Activated CD8-positive, alpha-beta memory T cell treated with anti-CD3 and anti-CD28 coated beads for 1 hour (primary cell): Measurements from ENCODE around the gene VSX2.
"Not testable (repeated sequence)": the region's sequence is repeated elsewhere in the genome, so short reads cannot be mapped to it uniquely, and the experiment has no call there.

Source experiments
- DNase-seq, 2 donors: peaks; one replicate each; pipeline ENCODE4 v3.0.0-alpha.2; 2020; ENCODE audit warnings: low read depth in 1 of 2; ENCODE audit errors: extremely low read depth in 1 of 2

The VSX2 gene

DNA sequence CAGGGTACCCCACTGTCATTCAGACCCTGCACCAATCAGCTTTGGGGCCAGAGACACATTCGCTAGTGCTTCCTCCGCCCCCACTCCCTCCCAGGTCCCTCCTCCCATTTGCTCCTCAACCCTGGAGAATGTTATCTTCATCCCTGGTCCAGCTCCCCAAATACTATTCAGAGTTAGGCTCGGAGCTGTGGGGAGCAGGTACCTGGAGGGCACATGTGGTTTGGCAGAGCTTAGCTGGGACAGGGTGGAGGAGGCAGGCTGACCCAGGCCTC is 19.5 kb downstream of the VSX2 start:
- no peak for DNase-seq

DNA sequence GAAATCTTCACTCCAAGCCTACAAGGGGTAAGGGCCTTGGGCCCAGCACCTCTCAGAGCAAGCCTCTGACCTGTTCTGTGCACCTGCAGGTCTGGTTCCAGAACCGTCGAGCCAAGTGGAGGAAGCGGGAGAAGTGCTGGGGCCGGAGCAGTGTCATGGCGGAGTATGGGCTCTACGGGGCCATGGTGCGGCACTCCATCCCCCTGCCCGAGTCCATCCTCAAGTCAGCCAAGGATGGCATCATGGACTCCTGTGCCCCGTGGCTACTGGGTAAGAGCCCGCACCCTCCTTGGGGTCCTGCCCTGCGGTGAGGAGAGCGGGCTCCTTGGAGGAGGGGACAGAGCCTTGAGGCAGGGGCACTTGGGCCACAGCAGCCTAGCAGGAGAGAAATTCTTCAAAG is 20.3 kb downstream of the VSX2 start:
- DNase-seq = no peak

DNA sequence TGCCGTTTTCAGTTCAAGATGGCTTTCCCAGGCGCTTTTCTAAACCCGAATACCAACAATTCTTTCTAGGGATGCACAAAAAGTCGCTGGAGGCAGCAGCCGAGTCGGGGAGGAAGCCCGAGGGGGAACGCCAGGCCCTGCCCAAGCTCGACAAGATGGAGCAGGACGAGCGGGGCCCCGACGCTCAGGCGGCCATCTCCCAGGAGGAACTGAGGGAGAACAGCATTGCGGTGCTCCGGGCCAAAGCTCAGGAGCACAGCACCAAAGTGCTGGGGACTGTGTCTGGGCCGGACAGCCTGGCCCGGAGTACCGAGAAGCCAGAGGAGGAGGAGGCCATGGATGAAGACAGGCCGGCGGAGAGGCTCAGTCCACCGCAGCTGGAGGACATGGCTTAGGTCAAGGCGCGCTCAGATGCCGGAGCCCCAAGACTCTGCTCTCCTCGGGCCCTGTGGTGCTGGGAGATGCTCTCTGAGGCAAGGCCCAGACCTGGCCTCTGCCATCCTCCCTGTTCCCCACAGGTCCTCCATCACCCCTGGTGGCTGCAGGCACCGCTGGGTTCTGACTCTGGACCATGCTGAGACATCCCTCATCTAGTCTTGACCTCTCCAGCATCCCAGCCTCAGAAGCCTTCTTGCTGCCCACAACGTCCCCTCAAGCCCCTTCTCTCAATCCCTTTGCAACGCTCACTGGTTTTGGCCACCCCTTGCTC is 21.4 kb downstream of the VSX2 start:
- no peak for DNase-seq

DNA sequence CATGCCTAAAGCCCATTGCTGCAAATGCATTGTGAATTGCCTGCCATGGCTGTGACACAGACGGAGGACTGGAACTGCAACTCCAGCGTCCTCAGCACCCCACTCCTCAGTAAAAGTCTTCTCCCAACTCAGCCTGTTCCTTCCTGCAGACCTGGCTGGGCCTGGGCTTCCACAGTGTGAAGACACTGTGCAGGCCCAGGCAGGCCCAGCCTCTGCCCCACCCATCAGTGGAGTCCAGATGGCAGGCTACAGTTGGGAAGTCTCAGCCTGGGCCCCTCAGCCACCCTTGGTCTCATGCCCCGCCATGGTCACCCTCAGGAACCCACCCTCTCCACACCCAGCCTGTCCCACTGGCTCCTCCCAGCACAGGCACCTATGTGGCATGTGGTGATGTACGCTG is 22.0 kb downstream of the VSX2 start:
- DNase-seq = no peak

DNA sequence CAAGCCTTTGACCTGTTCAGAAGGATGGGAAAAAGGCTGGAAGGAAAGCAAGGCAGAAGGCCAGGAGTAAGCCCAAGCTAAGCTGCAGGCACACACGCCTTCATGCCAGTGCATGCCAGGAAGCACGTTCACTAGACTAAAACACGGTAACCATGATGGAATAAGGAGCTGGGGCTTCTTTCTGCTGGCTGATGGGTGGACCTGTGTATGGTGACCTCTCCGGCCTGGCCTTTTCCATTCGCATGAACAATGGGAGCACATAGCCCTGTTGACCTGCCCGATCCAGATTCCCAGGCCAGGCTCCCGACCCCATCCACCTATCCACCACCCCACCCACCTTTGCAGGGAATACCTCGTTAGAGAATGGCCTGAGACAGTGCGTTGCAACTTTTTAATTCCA is 22.8 kb downstream of the VSX2 start:
- DNase-seq = no peak

DNA sequence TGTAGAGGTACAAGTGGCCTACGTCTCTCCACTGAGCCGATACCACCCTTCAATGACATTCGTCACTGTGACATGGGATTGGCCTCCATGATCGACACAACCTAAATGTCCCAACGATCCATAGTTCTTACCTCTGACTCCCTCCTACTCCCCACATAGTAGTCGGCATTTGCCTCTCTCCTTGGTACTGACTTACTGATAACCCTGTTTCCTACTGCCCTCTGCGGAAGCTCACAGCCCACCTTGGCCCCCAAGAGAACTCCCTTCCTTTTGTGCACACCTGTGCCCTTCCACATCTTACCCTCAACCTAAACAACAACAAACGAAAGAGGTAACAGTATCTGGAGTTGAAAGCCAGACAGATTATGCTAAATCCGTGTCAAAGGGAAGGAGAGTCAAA is 23.9 kb downstream of the VSX2 start:
- DNase-seq = no peak

DNA sequence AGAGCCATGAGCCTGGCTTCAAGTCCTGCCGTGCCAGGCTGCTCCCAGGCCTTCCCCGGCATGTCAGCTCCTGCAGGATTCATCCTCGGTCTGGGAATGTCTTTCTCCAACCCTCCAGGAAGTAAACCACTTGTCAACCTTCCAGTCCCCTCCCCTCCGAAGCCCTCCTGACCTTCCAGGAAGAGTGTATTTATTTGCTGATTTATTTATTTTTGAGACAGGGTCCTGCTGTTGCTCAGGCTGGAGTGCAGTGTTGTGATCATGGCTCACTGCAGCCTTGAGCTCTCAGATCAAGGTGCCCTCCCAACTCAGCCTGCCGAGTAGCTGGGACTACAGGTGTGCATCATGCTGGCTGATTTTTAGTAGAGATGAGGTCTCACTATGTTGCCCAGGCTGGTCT is 24.7 kb downstream of the VSX2 start:
- DNase-seq = no peak

DNA sequence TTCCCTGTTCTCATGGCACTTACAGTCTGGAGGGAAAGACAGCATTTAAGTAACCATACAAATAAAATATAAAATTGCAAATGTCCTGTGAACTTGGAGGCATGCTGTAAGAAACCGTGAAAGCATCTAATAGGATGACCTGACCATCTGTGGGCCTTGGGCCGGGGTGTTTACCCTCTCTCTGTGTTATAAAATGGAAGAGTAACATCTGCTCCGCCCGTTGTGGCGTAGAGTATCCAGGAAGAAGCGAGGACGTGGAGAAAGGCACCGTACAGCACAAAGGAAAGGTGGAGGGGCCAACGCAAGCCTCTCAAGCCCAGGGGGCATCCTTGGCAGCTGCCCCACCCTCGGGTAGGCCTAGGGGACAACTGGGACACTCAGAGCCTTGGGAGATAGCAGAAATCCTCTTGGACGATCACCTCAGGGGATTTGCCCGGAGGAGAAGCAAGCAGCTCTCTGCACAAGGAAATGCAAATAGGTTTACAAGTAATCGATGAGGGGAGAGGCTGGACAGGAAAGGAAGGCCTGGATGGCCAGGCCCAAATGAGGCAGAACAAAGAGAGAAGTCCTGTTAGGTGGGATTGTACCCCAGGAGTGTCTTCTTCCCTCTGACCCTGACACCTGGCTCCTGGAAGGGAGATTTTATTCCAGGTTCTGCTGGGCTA is 26.2 kb downstream of the VSX2 start:
- DNase-seq = no peak

DNA sequence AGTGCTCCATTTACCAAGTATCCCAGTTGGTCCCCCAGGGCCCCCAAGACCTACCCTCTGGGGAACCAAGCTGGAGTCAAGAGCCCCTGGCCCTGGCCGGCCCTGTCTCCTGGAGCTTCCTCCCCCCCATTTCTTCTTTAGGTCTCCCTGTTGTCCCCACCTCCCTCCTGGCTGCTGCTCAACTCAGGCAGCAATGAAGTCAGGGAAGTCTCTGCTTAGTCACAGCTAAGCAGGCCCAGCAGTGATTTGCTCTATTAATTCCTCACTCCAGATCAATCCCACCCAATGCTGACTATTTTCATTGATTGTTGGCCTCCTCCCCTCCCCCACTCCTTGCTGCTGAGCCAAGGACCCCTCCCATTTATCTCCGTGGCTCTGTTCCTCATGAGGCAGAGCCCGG is 28.3 kb downstream of the VSX2 start:
- no peak for DNase-seq

DNA sequence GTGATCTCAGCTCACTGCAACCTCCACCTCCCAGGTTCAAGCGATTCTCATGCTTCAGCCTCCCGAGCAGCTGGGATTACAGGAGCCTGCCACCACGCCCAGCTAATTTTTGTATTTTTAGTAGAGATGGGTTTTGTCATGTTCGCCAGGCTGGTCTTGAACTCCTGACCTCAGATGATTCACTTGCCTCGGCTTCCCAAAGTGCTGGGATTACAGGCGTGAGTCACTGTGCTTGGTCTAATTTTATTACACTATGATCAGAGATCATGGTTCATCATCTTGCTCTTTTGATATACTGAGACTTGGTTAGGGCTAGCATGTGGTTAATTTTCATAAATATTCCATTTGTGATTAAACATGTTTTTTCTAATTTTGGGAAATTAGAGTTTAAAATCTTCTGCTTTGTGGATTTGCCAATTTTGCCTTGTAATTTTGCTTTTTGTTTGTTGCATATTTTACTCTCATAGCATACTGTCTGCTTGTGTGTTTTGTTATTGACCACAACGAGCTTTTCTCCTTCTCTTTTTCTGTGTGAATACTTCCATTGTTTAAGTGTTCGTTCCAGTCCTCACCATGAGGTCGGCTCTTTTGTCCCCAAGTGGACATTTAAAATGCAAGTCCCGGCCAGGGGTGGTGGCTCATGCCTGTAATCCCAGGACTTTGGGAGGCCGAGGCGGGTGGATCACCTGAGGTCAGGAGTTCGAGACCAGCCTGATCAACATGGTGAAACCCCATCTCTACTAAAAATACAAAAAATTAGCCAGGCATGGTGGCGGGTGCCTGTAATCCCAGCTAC is 31.3 kb downstream of the VSX2 start:
- DNase-seq = not testable (repeated sequence)

DNA sequence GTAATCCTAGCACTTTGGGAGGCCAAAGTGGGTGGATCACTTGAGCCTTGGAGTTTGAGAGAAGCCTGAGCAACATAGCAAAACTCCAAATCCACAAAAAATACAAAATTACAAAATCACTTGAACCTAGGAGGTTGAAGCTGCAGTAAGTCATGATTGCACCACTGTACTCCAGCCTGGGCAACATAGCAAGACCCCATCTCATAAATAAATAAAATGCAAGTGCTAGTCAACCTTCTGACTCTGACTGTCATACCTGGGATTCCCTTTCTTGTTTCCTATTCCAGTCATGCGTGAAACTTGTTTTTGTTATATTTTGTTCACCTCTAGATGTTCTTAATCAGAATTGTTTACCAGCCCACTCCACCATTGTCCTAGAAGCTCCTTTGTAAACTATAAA is 32.1 kb downstream of the VSX2 start:
- no peak for DNase-seq

DNA sequence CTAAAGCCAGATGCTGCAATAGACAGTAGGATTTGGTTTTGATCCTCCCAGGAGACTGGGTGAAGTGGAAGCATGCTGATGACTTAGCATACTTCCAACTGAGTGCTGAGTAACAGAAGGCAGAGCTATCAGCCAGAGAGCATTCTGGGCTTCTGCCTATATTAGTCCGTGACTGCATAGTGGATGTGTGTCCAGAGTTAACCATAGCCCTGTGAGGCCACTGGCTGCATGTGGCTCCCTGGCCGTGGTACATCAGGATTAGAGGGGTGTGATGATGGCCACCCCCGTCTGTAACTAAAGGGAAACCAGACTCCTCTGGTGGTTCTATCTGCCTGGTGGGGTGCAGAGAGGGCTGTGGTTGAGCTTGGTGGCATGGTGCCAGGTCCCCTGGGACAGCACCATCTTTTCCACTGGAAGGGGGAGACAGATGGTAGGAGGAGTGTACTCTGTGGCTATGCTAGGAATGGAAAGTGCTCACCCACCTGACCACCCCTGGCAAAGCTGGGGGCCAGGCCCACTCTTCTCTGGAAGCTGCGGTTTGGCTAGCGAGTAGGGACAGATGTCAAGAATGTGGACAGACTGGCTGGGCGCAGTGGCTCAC is 36.1 kb downstream of the VSX2 start:
- DNase-seq = no peak

DNA sequence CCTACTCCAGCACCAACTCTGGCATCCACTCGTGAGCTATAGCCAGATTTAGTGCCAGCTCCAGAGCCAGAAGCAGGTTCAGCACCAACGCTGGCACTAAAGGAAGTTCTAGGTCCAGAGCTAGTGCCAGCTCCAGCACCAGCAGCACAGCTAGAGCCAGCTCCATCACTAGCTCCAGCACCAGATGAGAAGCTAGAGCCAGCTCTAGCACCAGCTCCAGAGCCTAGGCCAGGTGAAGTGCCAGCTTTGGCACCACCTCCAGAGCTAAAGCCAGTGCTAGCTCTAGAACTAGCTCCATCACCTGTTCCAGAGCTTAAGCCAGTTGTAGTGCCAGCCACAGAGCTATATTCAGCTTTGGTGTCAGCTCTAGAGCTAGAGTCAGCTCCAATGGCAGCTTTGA is 38.8 kb downstream of the VSX2 start:
- no peak for DNase-seq

DNA sequence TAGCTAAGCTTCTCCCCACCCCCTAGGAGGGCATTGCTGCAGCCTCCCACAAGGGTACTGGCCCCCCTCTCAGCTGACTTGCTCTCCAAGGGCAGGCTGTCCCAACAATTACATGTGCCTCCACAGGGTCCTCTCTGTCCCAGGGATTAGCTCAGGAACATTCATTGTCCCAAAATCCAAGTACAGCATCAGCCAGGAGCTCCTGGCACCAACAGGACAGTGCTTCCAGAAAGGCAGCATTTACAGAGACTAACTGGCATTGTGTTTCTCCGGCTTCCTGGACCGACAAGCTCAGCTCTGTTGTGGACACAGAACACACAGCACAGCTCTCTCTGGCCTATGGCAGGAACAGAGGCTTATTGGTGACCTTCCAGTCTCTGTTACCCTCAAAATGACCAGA is 41.8 kb downstream of the VSX2 start:
- no peak for DNase-seq

DNA sequence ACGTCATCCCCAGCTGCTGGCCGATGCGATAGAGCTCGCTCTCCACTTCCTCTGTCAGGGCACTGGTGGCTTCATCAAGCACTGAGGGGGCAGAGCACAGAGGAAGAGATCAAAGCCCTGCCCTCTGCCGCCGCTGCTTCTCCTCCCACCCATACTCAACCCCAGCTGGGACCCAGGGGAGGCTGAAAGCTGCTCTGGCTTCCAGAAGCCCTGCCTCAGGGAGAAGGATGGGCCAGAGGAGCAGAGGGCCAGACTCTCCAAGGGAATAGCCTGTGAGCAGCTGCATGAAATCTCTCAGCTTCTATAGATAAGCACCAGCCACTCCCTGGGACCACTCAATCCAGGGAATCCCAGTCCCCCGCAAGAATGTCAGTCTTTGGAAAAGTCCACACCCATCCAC is 47.5 kb downstream of the VSX2 start:
- DNase-seq = no peak

DNA sequence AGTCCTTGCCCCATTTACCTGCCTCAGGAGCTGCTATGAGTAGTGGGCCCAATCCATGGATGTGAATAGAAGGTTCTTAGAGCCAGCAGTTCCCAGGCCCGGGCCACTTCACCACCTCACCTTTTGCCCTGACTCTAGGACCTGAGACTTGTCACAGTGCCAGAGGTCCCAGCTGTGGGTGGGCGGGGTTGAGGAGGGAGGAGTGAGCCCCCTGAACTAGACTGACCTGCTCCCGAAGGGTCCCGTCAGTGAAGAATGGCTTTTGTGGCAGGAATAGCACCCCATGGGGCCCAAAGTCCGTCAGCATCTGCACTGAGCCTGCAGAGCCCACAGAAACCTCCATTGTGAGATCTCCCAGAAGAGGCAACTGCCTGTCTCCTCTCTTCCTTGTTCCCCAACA is 50.6 kb downstream of the VSX2 start:
- DNase-seq = no peak

DNA sequence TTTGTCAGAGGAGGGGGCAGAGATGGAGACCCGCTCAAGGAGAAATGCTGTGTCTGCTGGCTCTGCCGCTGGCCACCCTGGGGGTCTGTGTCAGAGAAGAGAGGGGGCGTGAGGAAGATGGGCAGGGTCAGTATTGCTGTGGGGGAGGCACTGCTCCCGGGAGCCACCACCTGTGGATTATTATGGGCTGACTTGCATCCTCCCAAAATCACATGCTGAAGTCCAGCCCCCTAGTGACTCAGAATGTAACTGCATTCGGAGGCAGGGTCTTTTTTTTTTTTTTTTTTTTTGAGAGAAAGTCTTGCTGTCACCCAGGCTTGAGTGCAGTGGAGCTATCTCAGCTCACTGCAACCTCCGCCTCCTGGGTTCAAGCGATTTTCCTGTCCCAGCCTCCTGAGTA is 51.2 kb downstream of the VSX2 start:
- no peak for DNase-seq

DNA sequence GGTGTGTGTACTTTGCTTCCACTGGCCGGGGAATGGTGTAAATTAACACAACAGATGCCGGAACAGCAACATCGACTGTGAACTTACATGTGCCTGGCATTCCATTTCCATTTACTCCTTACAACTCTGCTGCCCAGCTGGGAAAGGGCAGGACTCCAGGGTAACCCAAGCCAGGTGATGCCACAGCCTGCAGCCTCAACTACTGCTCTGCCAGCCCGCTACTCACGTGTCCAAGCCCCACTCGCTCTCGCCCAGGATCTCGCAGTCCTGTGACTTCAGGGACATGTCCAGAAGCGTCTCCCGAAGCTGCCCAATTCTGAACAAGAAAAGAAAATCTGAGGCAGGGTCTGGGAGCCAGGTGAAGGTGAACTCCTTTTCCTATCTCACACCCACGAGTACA is 52.8 kb downstream of the VSX2 start:
- DNase-seq = no peak

DNA sequence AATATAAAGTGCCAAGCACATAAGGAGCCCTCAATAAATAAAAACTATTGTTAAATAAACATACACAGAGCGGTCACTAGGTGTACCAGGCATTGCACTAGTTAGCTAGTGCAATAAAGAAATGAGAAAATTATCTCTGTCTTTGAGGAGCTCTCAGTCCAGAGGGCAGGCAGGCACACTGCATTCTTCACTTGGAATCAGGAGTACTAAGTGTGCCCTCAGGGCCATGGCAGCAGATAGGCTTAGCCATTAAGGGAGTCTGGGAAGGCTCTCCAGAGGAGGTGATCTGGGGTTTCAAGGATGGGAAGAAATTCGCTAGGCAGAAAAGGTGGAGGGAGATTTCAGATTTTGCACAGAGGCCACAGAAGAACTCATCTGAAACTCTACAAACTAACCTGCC is 54.4 kb downstream of the VSX2 start:
- no peak for DNase-seq

DNA sequence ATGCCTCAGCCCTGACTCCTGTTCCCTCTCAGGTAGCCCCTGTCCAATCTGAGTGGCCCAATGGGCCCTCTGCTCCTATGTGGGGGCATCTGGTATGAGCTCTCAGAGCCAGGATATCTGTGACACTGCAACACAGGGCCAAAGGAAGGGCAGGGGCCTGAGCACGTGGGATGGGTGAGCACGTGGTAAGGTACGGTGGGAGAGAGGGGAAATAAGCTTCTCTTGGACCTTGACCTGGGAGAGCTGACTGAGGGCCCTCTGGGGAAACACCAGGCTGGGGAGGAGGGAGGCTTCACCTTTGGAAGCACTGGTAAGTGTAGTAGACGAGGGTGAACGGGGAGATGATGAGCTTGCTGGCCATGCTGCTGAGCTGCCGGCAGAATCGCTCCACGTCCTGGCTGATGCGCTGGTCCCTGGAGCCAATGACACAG is 56.8 kb downstream of the VSX2 start:
- DNase-seq = no peak

DNA sequence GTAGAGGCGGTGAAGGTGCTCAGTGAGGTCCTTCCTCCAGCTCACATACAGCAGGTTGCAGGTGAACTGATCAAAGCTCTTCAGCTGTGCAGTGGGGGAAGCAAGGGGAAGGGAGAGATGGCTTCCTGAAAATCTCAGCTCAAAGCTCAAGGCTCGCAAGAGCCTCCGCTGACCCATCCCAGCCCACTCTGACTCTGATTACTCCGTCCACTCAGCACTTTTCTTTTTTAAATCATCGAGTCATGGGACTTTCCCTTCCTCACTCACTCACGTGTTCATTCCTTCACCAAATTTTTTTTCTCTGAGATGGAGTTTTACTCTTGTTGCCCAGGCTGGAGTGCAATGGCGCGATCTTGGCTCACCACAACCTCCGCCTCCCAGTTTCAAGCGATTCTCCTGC is 58.7 kb downstream of the VSX2 start:
- DNase-seq = no peak

DNA sequence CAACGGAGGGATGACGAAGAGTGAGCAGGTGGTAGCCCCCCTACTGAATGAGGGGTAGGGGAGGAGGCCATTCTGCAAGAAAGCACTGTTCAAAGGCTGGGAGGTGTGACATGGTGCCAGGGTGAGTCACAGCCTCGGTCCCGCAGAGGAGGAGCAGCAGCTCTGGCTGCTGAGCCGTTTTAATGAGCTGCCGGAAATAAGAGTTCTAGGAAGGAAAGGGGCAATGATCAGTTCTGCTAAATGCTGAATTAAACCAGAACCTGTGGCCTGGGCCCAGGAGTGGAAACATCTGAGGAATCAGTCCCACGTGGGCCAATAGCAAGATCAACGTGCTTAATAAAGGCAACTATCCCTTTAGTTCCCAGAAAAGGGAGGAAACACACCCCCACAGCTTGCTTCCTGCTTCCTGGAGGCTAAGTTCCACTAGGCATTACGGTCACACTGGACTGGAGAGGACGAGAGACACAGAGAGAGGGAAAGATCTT is 59.9 kb downstream of the VSX2 start:
- DNase-seq = peak in 1 of 2 donors; percentile 9
